GM12878 (cell line): ENCODE measurements around the gene LETM1. TPM values are rescaled to one million over a fixed set of nuclear protein-coding genes. Genes with fewer than 3 reads are reported as not detected.

Experiments
- ATAC-seq: fragments of 200-7000 bp; cut with Tn5 transposase; 3 replicates; pipeline ENCODE4 v1.9.1; 2020; ENCODE audit warnings: mild to moderate bottlenecking, moderate library complexity
- BruUV-seq: library from RNA; stranded (reverse); fragments of 400-500 nt; replicated peaks from 2 replicates; lab custom pipeline; 2021; lab: Mats Ljungman, UMichigan
- CTCF ChIA-PET: fragments of 300-600 bp; sonication (Branson Sonifier 250); formaldehyde crosslinking; extraction: SDS; loops from one replicate; lab custom pipeline; 2021; ENCODE audit warnings: inconsistent platforms; lab: Yijun Ruan, JAX
- POLR2A ChIA-PET: fragments of 350-600 bp; formaldehyde crosslinking; extraction: SDS; loops from one replicate; lab custom pipeline; 2021; ENCODE audit warnings: inconsistent platforms; lab: Charles Lee
- RAD21 ChIA-PET: fragments of 300-600 bp; sonication (Branson Sonifier 250); formaldehyde crosslinking; loops from one replicate; lab custom pipeline; 2023; ENCODE audit warnings: antibody characterized with exemption; ENCODE audit not compliant: unreplicated experiment; lab: Charles Lee
- SMC1A ChIA-PET: fragments of 300-600 bp; sonication (Branson Sonifier 250); formaldehyde crosslinking; loops from one replicate; lab custom pipeline; 2023; ENCODE audit not compliant: unreplicated experiment, uncharacterized antibody; lab: Charles Lee
- DNase-seq: peaks from one replicate; pipeline ENCODE4 v3.0.0-alpha.2; 2011; ENCODE audit warnings: low read depth, low spot score
- FAIRE-seq: peaks from 3 replicates; lab custom pipeline; 2011; peaks lifted over from hg19 to GRCh38; lab: Jason Lieb, UNC
- H2AFZ ChIP-seq: 2 replicates; pipeline ENCODE4 v1.6.0; 2011; ENCODE audit warnings: low read depth, low read length, control low read depth; ENCODE audit not compliant: control insufficient read depth
- H3K27ac ChIP-seq: 2 replicates; pipeline ENCODE4 v1.5.1; 2011; ENCODE audit warnings: control low read depth; ENCODE audit not compliant: control insufficient read depth, insufficient read depth
- H3K27me3 ChIP-seq, 2 experiments: replicated peaks in 1 of 2; 2 replicates each; pipeline versions ENCODE4 v1.6.0 to v1.6.1; 2011; ENCODE audit warnings: low read length in 1 of 2; ENCODE audit not compliant: control insufficient read depth in 2 of 2, insufficient read depth in 2 of 2
- H3K36me3 ChIP-seq, 2 experiments: 2 replicates each; pipeline ENCODE4 v1.5.1; 2011; ENCODE audit warnings: low read length in 1 of 2; ENCODE audit not compliant: control insufficient read depth in 2 of 2, insufficient read depth in 2 of 2
- H3K4me1 ChIP-seq: 2 replicates; pipeline ENCODE4 v1.6.1; 2011; ENCODE audit warnings: mild to moderate bottlenecking, low read length, moderate library complexity, mixed read lengths; ENCODE audit not compliant: control insufficient read depth, insufficient read depth
- H3K4me2 ChIP-seq: 2 replicates; pipeline ENCODE4 v1.6.0; 2011; ENCODE audit warnings: control low read depth; ENCODE audit not compliant: control insufficient read depth, insufficient read depth
- H3K4me3 ChIP-seq: fragments of 200-600 bp; sonication (generic); 2 replicates; pipeline ENCODE4 v1.5.1; 2016
- H3K79me2 ChIP-seq: 2 replicates; pipeline ENCODE4 v1.6.0; 2011; ENCODE audit warnings: low read length; ENCODE audit not compliant: control insufficient read depth, insufficient read depth
- H3K9ac ChIP-seq: 2 replicates; pipeline ENCODE4 v1.8.0; 2011; ENCODE audit warnings: low read length, control low read depth, mixed read lengths; ENCODE audit not compliant: control insufficient read depth, insufficient read depth
- H3K9me3 ChIP-seq: replicated peaks from 3 replicates; pipeline ENCODE4 v1.5.1; 2011; ENCODE audit warnings: mild to moderate bottlenecking, low read length; ENCODE audit not compliant: control insufficient read depth, insufficient read depth
- H4K20me1 ChIP-seq: 2 replicates; pipeline ENCODE4 v1.6.0; 2011; ENCODE audit not compliant: control insufficient read depth, insufficient read depth
- ASH2L ChIP-seq: fragments of 300-600, 200-600 bp; sonication (generic); IDR thresholded peaks from 2 replicates; pipeline ENCODE4 v1.6.1; 2017; ENCODE audit warnings: low read depth, mild to moderate bottlenecking, borderline replicate concordance
- EP300 ChIP-seq, 2 experiments: fragments of 150-350 bp in 1 of 2; IDR thresholded peaks; 2 replicates each; pipeline ENCODE4 v1.6.1; 2011 to 2012; ENCODE audit warnings: low read depth in 2 of 2, low read length in 2 of 2, borderline replicate concordance in 1 of 2, improper control_type of control experiment in 1 of 2, inconsistent platforms in 1 of 2; ENCODE audit not compliant: control insufficient read depth in 1 of 2
- NBN ChIP-seq: fragments of 450-650 bp; IDR thresholded peaks from 2 replicates; pipeline ENCODE4 v1.6.1; 2016
- NFYA ChIP-seq: IDR thresholded peaks from 2 replicates; pipeline ENCODE4 v1.6.1; 2011; ENCODE audit warnings: low read depth, mild to moderate bottlenecking, low read length, improper control_type of control experiment, borderline replicate concordance
- NR2C1 ChIP-seq: fragments of 450-650 bp; IDR thresholded peaks from 2 replicates; pipeline ENCODE4 v1.6.1; 2017; ENCODE audit warnings: antibody characterized with exemption, mild to moderate bottlenecking, moderate library complexity
- PAX8 ChIP-seq: fragments of 450-650 bp; IDR thresholded peaks from 2 replicates; pipeline ENCODE4 v1.6.1; 2017; ENCODE audit warnings: mild to moderate bottlenecking, moderate library complexity
- POU2F2 ChIP-seq: IDR thresholded peaks from 3 replicates; pipeline ENCODE4 v1.6.1; 2011; ENCODE audit warnings: low read depth, mild to moderate bottlenecking, low read length, borderline replicate concordance
- RAD51 ChIP-seq: fragments of 450-650 bp; IDR thresholded peaks from 2 replicates; pipeline ENCODE4 v1.6.1; 2016; ENCODE audit warnings: moderate library complexity, mild to moderate bottlenecking, inconsistent platforms
- RELA ChIP-seq: fragments of 450-650 bp; IDR thresholded peaks from 2 replicates; pipeline ENCODE4 v1.8.0; 2014; ENCODE audit warnings: borderline replicate concordance; ENCODE audit not compliant: partially characterized antibody
- SIN3A ChIP-seq: IDR thresholded peaks from 2 replicates; pipeline ENCODE4 v1.6.1; 2012; ENCODE audit warnings: low read depth, low read length, improper control_type of control experiment
- STAT1 ChIP-seq: fragments of 450-650 bp; conservative IDR thresholded peaks from 2 replicates; pipeline ENCODE4 v1.6.1; 2014; ENCODE audit warnings: antibody characterized with exemption, mild to moderate bottlenecking
- STAT3 ChIP-seq: IDR thresholded peaks from 2 replicates; pipeline ENCODE4 v1.6.1; 2011; ENCODE audit warnings: low read depth, low read length, improper control_type of control experiment
- ZBTB4 ChIP-seq: fragments of 450-650 bp; formaldehyde crosslinking; IDR thresholded peaks from 2 replicates; pipeline ENCODE4 v1.4.0; 2022; ENCODE audit warnings: mild to moderate bottlenecking, moderate library complexity
- ZNF274 ChIP-seq: IDR thresholded peaks from one replicate; pipeline ENCODE4 v1.8.0; 2011; ENCODE audit not compliant: insufficient read length, insufficient read depth
- WGBS: methylation state at CpG from one replicate; pipeline ENCODE4 v1.1.6; 2016; ENCODE audit warnings: low lambda C conversion rate; ENCODE audit not compliant: insufficient replicate concordance, insufficient coverage; ENCODE audit errors: missing lambda C conversion rate; 5-methylcytosine and 5-hydroxymethylcytosine counted together
- in situ Hi-C: fragments of 300-500 bp; cut with MboI; formaldehyde crosslinking; loops from 9 replicates; pipeline ENCODE4 v1.14.3; 2018; ENCODE audit warnings: mixed read lengths
- intact Hi-C: fragments of 100-400 bp; cut with micrococcal nuclease; formaldehyde crosslinking; loops from one replicate; pipeline ENCODE4 v1.14.2; 2022; ENCODE audit not compliant: unreplicated experiment
- polyA plus RNA-seq, 11 experiments: library from polyadenylated mRNA; depleted of rRNA in 4 of 11; unstranded in 6 of 11; stranded (reverse) in 5 of 11; fragments of >200 nt; fragmentation: Nextera tagmentation in 4 of 11; fragmentation: Illumina TruSeq in 1 of 11; extraction: Ambion mirVana in 4 of 11; extraction: Trizol in 1 of 11; gene quantifications; 1 replicate in 1 of 11; 2 replicates in 10 of 11; pipeline versions ENCODE4 v1.2.1 to v1.2.3, GENCODE V29; 2011 to 2016; ENCODE audit warnings: inconsistent platforms in 2 of 11, missing spikeins in 2 of 11, low read depth in 1 of 11
- total RNA-seq, 4 experiments: library from RNA; depleted of rRNA in 3 of 4; stranded (reverse); fragments of >200 nt in 3 of 4; fragmentation: Illumina TruSeq in 1 of 4; extraction: Trizol in 1 of 4; gene quantifications; 2 replicates each; pipeline versions ENCODE4 v1.2.1 to v1.2.3, GENCODE V29; 2013 to 2021
- TF ChIP-seq, protein P1 (sequence below): IDR thresholded peaks from 2 replicates; pipeline ENCODE4 v1.6.1; 2012; ENCODE audit warnings: mild to moderate bottlenecking, low read depth, low read length

LETM1 gene
- total and polyA plus RNA-seq, 10 of the 15 experiments (the other 5 are each of a cell fraction or from before 2014, with no cell fraction given): 2.6 to 65.2 (median 30.2) TPM

GRCh38 chr4:1819284-1819683, 36.7 kb downstream of the LETM1 start:
- CTCF ChIA-PET: interaction anchor here (1.2 kb wide), 1 partner anchor 9 kb away, joined by 3 read pairs; no protein-coding TSS in a partner anchor
- intact Hi-C loops (no loop called here), in situ Hi-C loops (loop anchor here (5.0 kb wide), 1 partner anchor 77 kb away; no protein-coding TSS in a partner anchor)
- WGBS: 97% methylated on average over 10 of the region's 10 CpGs
- POLR2A ChIA-PET: no interaction called here
- Histone ChIP-seq H3K4me2 (no peak overlapping the region), H2AFZ (no peak overlapping the region), H3K4me1 (no peaks in the 10 kb centered on the region), H3K4me3 (no peak overlapping the region), H3K9me3 (no peaks in the 10 kb centered on the region), H3K36me3 (peaks cover 15 to 39% of the 10 kb centered on the region in 2 experiments; a peak in 3 of 4 replicates), H3K27ac (no peak overlapping the region), H3K27me3 (no peaks in the 10 kb centered on the region), H3K79me2 (no peaks in the 10 kb centered on the region), H3K9ac (no peak overlapping the region), H4K20me1 (no peaks in the 10 kb centered on the region)
- FAIRE-seq (peak; percentile 13), DNase-seq (no peak), ATAC-seq (no peak)
- SMC1A ChIA-PET: interaction anchor here (1.6 kb wide), 1 partner anchor 80 kb away, joined by 4 read pairs; no protein-coding TSS in a partner anchor
- RAD21 ChIA-PET: no interaction called here
- TF ChIP-seq SIN3A (no peak), EP300 (IDR thresholded peaks at IDR 0.05; ENCODE audit: borderline replicate concordance in 1 of 2, control insufficient read depth in 1 of 2, low read depth in 2 of 2, low read length in 2 of 2) (no peak), STAT3 (no peak), NR2C1 (no peak), RELA (no peak), NBN (no peak), STAT1 (no peak), ASH2L (no peak), PAX8 (no peak), NFYA (no peak), ZNF274 (no peak), POU2F2 (no peak), RAD51 (no peak), ZBTB4 (no peak)
- TF ChIP-seq, protein P1, sequence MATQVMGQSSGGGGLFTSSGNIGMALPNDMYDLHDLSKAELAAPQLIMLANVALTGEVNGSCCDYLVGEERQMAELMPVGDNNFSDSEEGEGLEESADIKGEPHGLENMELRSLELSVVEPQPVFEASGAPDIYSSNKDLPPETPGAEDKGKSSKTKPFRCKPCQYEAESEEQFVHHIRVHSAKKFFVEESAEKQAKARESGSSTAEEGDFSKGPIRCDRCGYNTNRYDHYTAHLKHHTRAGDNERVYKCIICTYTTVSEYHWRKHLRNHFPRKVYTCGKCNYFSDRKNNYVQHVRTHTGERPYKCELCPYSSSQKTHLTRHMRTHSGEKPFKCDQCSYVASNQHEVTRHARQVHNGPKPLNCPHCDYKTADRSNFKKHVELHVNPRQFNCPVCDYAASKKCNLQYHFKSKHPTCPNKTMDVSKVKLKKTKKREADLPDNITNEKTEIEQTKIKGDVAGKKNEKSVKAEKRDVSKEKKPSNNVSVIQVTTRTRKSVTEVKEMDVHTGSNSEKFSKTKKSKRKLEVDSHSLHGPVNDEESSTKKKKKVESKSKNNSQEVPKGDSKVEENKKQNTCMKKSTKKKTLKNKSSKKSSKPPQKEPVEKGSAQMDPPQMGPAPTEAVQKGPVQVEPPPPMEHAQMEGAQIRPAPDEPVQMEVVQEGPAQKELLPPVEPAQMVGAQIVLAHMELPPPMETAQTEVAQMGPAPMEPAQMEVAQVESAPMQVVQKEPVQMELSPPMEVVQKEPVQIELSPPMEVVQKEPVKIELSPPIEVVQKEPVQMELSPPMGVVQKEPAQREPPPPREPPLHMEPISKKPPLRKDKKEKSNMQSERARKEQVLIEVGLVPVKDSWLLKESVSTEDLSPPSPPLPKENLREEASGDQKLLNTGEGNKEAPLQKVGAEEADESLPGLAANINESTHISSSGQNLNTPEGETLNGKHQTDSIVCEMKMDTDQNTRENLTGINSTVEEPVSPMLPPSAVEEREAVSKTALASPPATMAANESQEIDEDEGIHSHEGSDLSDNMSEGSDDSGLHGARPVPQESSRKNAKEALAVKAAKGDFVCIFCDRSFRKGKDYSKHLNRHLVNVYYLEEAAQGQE: no peak
- BruUV-seq: no TSS peak
